ENCODE results near the gene DNAJC11. TPM values are rescaled to one million over a fixed set of nuclear protein-coding genes. Genes with fewer than 3 reads are reported as not detected.
A peak's percentile ranks its signal among the peaks of the same experiment; 100 is the strongest.

The DNAJC11 gene
- total and polyA plus RNA-seq, 7 donors = 21.0 to 48.5 (median 33.0) TPM

GRCh38 chr1:6594977-6595740, 106.5 kb downstream of the DNAJC11 start:
- intact Hi-C loops (cut with DNase I) = loop anchor here (5.0 kb wide), 2 partner anchors 38 to 42 kb away; partner anchors contain the start of gene TAS1R1
- peaks cover 54 to 93% (median 81%) of the 10 kb centered on the region in 4 donors for H3K36me3 ChIP-seq
- H3K4me1 ChIP-seq = peaks cover 0 to 66% (median 62%) of the 10 kb centered on the region in 4 donors

GRCh38 chr1:6593810-6594209, 107.8 kb downstream of the DNAJC11 start:
- WGBS, 2 donors = 95 to 96% methylated on average over 15 of the region's 15 CpGs
- no peak for DNase-seq
- TF ChIP-seq POLR2AphosphoS5 (IDR thresholded peaks at IDR 0.05) (no peak), EP300 (IDR thresholded peaks at IDR 0.05) (no peak), CTCF (IDR thresholded peaks at IDR 0.05) (no peak), POLR2A (IDR thresholded peaks at IDR 0.05) (no peak)
- H3K4me3 ChIP-seq = no peak overlapping the region
- peaks cover 0 to 60% (median 57%) of the 10 kb centered on the region in 4 donors for H3K4me1 ChIP-seq
- peaks cover 55 to 98% (median 88%) of the 10 kb centered on the region in 4 donors for H3K36me3 ChIP-seq
- H3K27me3 ChIP-seq = no peaks in the 10 kb centered on the region
- no peak overlapping the region for H3K27ac ChIP-seq
- intact Hi-C loops (cut with DNase I) = no loop called here
- no peaks in the 10 kb centered on the region for H3K9me3 ChIP-seq

More at GRCh38 chr1:6594977-6595740, 106.5 kb downstream of the DNAJC11 start:
- Histone ChIP-seq H3K27ac (peak overlapping the region in 1 of 4 donors; percentile 3), H3K4me3 (no peak overlapping the region), H3K9me3 (no peaks in the 10 kb centered on the region), H3K27me3 (no peaks in the 10 kb centered on the region)
- no peak for DNase-seq
- TF ChIP-seq POLR2A (IDR thresholded peaks at IDR 0.05) (no peak), EP300 (IDR thresholded peaks at IDR 0.05) (no peak), CTCF (IDR thresholded peaks at IDR 0.05) (no peak), POLR2AphosphoS5 (IDR thresholded peaks at IDR 0.05) (no peak)
- 89 to 93% methylated on average over 11 of the region's 11 CpGs for WGBS, 2 donors

GRCh38 chr1:6592865-6593593, 108.6 kb downstream of the DNAJC11 start:
- Histone ChIP-seq H3K4me1 (peaks cover 0 to 60% (median 55%) of the 10 kb centered on the region in 4 donors), H3K4me3 (no peak overlapping the region), H3K36me3 (peaks cover 61 to 98% (median 87%) of the 10 kb centered on the region in 4 donors), H3K27me3 (no peaks in the 10 kb centered on the region), H3K9me3 (no peaks in the 10 kb centered on the region), H3K27ac (no peak overlapping the region)
- intact Hi-C loops (cut with DNase I) = no loop called here
- 94 to 95% methylated on average over 38 of the region's 38 CpGs for WGBS, 2 donors
- TF ChIP-seq EP300 (IDR thresholded peaks at IDR 0.05) (no peak), CTCF (IDR thresholded peaks at IDR 0.05) (no peak), POLR2A (IDR thresholded peaks at IDR 0.05) (no peak), POLR2AphosphoS5 (IDR thresholded peaks at IDR 0.05) (no peak)
- DNase-seq = no peak

GRCh38 chr1:6592441-6592840, 109.2 kb downstream of the DNAJC11 start:
- no peak for TF ChIP-seq EP300 (IDR thresholded peaks at IDR 0.05)
- TF ChIP-seq POLR2A (IDR thresholded peaks at IDR 0.05) = no peak
- TF ChIP-seq CTCF (IDR thresholded peaks at IDR 0.05) = no peak
- no peak for TF ChIP-seq POLR2AphosphoS5 (IDR thresholded peaks at IDR 0.05)
- Histone ChIP-seq H3K4me1 (peaks cover 0 to 60% (median 55%) of the 10 kb centered on the region in 4 donors), H3K4me3 (no peak overlapping the region), H3K36me3 (peaks cover 56 to 98% (median 84%) of the 10 kb centered on the region in 4 donors), H3K27ac (peak overlapping the region in 1 of 4 donors; percentile 40), H3K9me3 (no peaks in the 10 kb centered on the region), H3K27me3 (no peaks in the 10 kb centered on the region)
- DNase-seq = no peak
- intact Hi-C loops (cut with DNase I) = no loop called here
- 53 to 60% methylated on average over 5 of the region's 5 CpGs for WGBS, 2 donors
